GM19238 (cell line): ENCODE results near the gene GUK1.
"Not testable (repeated sequence)": the region's sequence is repeated elsewhere in the genome, so short reads cannot be mapped to it uniquely, and the experiment has no call there.

Experiments used
- DNase-seq: peaks from one replicate; pipeline ENCODE4 v3.0.0; 2011; ENCODE audit warnings: low spot score; ENCODE audit not compliant: insufficient read length

The GUK1 gene

DNA sequence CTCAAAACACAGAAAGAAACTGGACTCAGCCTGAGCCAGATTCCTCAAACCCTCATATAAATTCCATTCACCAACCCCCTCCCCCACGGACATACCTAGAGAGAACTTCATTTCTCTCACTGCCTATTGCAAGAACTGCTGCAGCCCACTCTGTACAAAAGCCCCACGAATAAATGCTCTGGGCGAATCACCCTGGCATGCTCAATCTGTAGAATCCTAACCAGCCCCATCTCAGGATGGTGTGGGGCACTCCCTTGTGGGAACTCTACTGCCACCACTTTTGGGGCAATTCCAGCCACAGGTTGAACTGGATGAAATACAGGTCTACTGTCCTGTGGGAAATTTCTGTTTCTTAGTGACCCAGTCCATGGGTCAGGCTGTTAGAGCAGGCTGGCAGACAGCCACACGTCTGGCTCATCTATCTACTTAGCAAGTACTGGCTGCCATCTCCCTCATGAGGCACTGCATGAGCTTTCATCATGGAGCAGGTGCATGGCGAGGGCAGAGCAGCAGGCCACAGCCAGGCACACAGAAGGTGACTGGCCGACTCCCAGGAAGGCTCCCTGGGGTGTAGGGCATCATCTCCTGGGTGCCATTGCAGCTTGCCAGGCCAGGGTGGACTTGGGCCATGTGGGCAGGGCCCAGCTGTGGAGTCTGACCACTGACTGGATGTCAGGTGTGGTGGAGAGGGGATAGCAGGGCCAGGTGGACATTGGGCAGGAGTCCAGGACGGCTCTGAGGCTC, 35.4 kb upstream of the GUK1 start:
- no peak for DNase-seq

DNA sequence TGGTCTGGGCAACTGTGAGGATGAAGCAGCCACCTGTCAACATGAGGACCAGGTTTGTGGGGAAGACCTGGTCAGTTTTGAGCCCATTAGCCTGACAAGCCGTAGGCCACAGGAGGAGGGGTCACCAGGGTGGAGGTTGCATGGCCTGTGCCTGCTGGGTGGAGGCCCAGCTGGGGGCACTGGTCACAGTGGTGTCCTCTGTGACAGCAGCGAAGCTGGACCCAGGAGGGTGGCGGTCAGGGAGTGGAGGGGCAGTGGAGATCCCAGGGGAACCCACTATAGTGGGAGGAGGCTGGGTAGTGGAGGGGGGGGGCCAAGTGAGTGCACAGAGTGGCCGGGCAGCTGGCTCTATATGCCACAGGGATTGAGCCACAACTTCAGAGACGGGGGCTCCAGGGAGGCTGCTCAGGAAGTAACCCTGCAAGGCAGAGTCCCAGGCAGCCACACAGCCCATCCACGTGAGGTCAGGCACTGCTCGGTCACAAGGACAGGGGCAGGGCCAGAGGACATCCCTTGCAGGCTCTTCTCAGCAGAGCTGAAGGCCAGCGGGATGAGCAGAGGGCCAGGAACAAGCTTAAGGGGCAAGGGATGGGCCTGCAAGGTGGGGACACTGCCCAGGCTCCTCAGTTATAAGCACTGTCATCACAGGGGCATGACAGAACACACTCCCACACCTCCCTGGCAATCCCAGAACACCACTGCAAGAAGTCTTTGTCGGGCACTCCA, 34.6 kb upstream of the GUK1 start:
- no peak for DNase-seq

GRCh38 chr1:228105996-228106799, 33.9 kb upstream of the GUK1 start:
- no peak for DNase-seq

GRCh38 chr1:228106800-228107054, 33.4 kb upstream of the GUK1 start:
- DNase-seq, result no peak

DNA sequence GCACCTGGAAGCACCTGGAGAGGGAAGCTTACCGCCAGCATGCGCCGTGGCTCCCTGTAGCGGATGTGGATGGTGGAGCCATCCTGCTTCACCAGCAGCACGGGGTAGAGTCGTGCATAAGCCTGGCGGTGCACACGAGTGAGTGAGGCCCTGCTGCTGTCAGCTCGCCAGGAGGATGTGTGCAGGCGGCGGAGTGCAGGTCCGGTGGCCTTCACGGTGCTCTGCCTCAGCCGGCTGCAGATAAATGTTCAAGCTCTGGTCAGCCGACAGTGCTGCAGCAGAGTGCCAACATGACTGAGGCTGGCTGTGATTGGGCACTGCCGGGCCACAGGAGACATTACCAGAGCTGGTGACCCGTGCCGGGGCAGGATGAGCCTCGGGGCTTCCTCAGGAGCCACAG, 32.4 kb upstream of the GUK1 start:
- no peak for DNase-seq

GRCh38 chr1:228108055-228108690, 31.9 kb upstream of the GUK1 start:
- DNase-seq, result no peak

DNA sequence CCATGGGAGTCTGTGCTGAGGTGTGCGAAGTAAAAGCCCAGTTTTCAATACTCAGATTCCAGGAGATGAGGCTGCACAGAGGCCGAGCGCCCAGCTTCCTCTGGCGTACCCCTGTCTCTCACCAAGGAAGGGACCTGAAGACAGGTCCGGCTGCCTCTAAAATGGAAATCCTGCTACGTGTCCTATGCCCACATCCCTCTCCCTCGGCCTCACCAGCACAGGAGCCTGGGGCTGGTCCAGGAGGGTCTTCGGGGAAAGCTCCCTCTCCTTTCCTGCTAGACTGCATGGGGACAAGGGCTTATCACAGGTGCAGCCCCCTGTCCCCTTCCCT, 31.4 kb upstream of the GUK1 start:
- no peak for DNase-seq

- peak; percentile 92 for DNase-seq
Observed at GRCh38 chr1:228109073-228109961, 30.8 kb upstream of the GUK1 start, which contains the start of gene MRPL55. MRPL55 (minus strand) TSS chr1:228109299; CDS start chr1:228108260, 1,039 bp downstream.

GRCh38 chr1:228109962-228110488, 30.1 kb upstream of the GUK1 start:
- DNase-seq, result no peak

- no peak for DNase-seq
Observed at GRCh38 chr1:228110556-228110955, 29.5 kb upstream of the GUK1 start.

DNA sequence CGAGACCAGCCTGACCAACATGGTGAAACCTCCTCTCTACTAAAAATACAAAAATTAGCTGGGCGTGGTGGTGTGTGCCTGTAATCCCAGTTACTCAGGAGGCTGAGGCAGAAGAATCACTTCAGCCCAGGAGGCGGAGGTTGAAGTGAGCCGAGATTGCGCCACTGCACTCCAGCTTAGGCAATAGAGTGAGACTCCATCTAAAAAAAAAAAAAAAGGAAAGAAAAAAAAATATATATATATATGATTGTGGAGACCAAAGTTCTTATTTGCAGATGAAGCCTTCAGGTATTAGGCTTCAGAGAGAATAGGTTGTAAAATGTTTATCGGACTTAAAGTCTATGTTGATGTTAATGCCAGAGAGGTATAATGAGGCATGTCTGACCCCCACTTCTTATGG, 28.8 kb upstream of the GUK1 start:
- DNase-seq, result not testable (repeated sequence)

DNA sequence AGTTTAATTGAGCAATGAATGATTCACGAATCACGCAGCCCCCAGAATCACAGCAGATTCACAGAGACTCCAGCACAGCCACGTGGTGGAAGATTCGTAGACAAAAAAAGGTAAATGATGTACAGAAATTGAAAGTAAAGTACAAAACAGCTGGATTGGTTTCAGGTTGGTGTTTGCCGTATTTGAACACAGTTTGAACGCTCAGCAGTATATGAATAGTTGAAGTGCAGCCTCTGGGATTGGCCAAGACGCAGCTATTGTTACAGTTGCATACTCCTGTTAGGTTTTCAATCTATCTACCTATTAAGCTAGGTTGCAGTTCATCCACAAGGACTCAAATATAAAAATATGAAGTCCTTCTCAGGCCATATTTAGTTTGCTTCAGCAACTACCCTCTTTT, 27.9 kb upstream of the GUK1 start:
- no peak for DNase-seq

GRCh38 chr1:228112617-228113016, 27.5 kb upstream of the GUK1 start:
- DNase-seq, result no peak

DNA sequence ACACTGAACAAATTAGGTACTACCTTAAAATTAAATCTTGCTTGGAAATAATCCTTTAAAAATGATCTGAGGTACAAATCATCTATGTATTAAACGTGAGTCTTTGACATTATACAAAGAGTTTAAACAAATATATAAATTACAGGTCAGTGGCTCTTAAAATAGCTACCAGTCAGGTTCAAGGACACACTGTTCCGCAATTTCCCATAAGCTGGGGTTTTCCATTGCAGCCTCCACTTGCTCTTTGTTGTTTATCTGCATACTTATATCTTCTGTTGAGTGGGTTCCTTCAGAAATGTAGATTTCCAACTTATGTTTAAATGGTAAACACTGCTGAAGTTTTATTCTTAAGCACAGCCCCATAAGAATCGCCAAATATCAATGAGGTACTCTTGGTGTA, 25.3 kb upstream of the GUK1 start:
- DNase-seq, result no peak

DNA sequence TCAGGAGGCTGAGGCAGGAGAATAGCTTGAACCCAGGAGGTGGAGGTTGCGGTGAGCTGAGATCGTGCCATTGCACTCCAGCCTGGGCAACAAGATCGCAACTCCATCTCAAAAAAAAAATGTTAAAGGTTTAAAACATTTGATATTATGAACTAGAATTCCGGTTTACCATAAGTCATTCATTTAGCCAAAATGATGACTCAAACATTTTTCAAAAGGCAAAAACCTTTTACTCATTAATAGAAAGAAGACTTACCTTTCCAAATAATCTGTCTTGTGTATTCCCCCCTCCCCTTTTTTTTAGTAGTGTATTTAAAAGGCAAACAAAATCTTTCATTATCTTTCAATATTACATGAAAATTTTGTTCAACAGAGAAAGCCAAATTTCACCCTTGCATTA, 22.7 kb upstream of the GUK1 start:
- no peak for DNase-seq

DNA sequence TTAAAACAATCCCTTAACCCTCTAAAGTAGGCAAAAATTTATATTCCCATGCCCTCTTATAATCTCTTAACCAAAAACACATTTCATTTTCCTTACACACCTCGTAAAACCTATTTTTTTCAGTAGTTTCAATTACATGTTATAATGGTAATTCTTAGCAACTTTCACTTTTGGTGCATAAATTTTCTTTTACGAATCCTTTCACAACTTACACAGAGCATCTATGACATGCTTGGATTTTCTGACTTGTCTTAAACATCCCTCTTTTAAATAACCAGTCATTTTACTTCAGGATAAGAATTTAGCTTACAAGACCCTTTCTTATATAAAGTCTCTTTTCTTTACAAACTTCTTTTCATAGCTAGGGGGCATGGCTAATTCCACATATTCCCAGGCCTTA, 22.0 kb upstream of the GUK1 start:
- no peak for DNase-seq

DNA sequence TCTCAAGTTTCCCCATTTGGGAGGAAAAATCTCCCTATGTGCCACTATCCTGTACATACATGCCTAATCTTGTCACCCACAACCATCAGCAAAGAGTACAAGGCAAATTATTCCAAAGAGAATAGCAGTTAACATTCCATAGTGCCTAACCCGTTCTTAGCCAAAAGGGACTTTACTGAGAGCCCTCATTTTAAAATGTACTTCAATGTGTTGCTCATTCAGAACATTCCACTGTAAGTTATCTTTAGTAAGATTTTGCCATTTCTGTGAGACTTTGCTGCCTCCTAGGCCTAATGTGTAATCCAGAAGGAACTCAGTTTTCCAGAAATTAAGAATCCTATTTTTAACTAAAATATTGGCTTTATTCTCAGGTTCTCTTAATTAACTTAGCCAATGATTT, 19.7 kb upstream of the GUK1 start:
- DNase-seq, result no peak

GRCh38 chr1:228120857-228121489, 19.1 kb upstream of the GUK1 start:
- no peak for DNase-seq

GRCh38 chr1:228122921-228123441, 17.1 kb upstream of the GUK1 start:
- no peak for DNase-seq

- DNase-seq, result no peak
Observed at GRCh38 chr1:228123505-228123904, 16.6 kb upstream of the GUK1 start.
